HG03439 (cell line): Measurements from ENCODE around the gene PIAS3.
A peak's percentile ranks its signal among the peaks of the same experiment; 100 is the strongest.
"Not testable (repeated sequence)": the region's sequence is repeated elsewhere in the genome, so short reads cannot be mapped to it uniquely, and the experiment has no call there.

Experiments
- ATAC-seq: cut with Tn5 transposase; IDR thresholded peaks from one replicate; pipeline ENCODE4 v1.9.1; 2021; ENCODE audit warnings: mild to moderate bottlenecking, moderate library complexity; ENCODE audit not compliant: unreplicated experiment

PIAS3 gene

GRCh38 chr1:145826030-145826429 is 32.9 kb downstream of the PIAS3 start:
- no peak for ATAC-seq

GRCh38 chr1:145824499-145824842 is 34.4 kb downstream of the PIAS3 start:
- no peak for ATAC-seq

- ATAC-seq: peak; percentile 85
Observed at GRCh38 chr1:145823565-145824498, 35.0 kb downstream of the PIAS3 start, which contains the start of the genes POLR3C and RNF115. Gene POLR3C, plus strand, starts transcription at chr1:145824200. Its CDS starts 1,577 bp downstream, at chr1:145825777. Gene RNF115, minus strand, starts transcription at chr1:145824095. Its CDS starts 222 bp downstream, at chr1:145823873.

- not testable (repeated sequence) for ATAC-seq
Observed at GRCh38 chr1:145822779-145823331, 36.0 kb downstream of the PIAS3 start.

- ATAC-seq: not testable (repeated sequence)
Observed at GRCh38 chr1:145818095-145818494, 40.8 kb downstream of the PIAS3 start.

- not testable (repeated sequence) for ATAC-seq
Observed at GRCh38 chr1:145812977-145813810, 45.7 kb downstream of the PIAS3 start.

- ATAC-seq: no peak
Observed at GRCh38 chr1:145806844-145807243, 52.0 kb downstream of the PIAS3 start.

- no peak for ATAC-seq
Observed at GRCh38 chr1:145806408-145806807, 52.5 kb downstream of the PIAS3 start.

GRCh38 chr1:145805057-145805456 is 53.8 kb downstream of the PIAS3 start:
- ATAC-seq: no peak

- no peak for ATAC-seq
Observed at GRCh38 chr1:145804235-145805045, 54.4 kb downstream of the PIAS3 start.

- no peak for ATAC-seq
Observed at GRCh38 chr1:145799806-145800205, 59.1 kb downstream of the PIAS3 start.
